KBM-7 (cell line): ENCODE results near the gene LDLRAD4.

Experiments
- DNase-seq: peaks from one replicate; pipeline ENCODE4 v3.0.0-alpha.2; 2015
- in situ Hi-C: fragments of 300-500 bp; cut with MboI; formaldehyde crosslinking; loops from 2 replicates; pipeline ENCODE4 v1.14.3; 2020; ENCODE audit warnings: low sequenced_read_pairs, low pct_unique_long_range_greater_than_20kb, mixed read lengths

Gene LDLRAD4

DNA sequence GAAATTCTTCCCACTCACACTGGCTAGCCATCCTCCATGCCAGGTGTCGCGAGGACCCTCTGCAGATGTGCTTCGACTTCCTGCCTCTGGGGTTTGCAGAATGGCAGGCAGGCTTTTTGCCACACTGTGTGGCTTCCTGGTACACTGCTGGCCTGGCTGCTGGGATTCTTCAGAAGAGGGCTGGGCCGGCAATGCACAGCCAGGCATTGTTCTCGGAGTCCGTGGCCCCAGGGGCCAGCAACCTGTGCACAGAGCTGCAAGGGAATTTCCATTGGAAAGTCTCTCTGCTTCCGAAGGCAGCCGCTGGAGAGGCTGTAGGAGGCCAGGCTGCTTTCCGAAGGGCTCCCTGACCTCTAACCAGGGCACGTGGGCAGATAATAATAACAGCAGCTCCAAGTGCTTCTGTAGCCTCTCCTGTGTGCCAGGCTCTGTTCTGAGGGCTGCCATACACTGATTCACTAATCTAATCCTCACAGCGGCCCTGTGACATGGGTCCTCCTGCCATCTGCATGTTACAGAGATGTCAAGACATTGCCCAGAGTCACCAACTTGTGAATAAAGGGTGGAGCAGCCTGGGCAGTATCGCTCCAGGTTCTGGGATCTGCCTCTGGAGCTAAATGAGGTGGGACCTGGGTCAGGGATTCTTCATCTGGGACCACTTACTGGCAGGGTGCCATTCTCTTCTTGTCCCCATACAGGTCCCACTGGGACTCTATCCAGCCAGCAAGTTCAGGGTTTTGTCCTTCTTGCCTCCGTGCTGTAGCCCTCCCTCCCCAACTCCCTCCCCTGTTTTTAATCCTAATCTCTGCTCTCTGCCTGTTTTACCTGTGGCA is 5.0 kb downstream of the LDLRAD4 start:
- DNase-seq: no peak
- in situ Hi-C loops: no loop called here

DNA sequence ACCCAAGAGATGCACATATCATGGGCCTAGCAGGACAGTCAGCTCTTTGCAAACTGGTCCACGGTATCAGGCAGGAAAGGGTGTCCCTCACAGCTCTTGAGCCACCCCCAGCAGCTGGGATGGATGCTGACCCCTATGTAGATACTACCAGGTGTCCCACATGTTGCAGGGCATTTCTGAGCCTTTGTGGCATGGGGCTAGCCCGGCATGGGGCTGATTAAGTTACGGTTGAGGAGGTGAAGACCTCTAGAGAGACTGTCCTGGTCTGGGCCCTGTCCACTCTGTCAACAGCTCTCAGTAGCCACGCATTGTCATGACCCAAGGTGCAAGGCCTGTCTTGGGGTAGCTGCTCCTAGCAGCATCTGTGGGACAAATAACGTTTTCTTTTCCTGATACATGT is 6.7 kb downstream of the LDLRAD4 start:
- DNase-seq: no peak
- in situ Hi-C loops: no loop called here

DNA sequence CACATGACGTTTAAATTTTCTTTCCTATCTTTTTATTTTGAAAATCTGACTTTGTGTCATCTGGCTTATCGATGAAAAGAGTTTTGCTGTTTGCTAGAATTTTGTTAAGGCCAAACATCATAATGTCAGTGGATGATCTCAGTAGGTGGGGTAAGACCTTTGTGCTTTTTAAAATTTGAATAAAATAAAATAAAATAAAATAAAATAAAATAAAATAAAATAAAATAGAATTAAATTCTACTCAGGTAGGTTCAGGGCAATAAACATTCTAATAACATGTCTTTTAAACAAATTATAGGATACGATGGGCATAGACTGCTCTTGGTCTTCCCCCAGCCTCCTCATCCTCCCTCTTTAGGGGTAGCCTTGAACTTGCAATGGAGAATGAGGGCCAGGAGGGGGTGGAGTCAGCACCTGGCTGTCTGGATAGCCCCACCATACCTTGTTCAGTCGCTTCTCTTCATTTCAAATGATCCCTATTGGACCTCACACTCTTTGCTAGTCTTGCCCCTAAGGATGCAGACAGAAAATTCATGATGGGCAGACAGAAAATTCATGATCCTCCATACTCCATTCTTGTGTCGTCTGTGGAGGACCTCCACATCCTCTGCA is 8.1 kb downstream of the LDLRAD4 start:
- no peak for DNase-seq
- in situ Hi-C loops: no loop called here

DNA sequence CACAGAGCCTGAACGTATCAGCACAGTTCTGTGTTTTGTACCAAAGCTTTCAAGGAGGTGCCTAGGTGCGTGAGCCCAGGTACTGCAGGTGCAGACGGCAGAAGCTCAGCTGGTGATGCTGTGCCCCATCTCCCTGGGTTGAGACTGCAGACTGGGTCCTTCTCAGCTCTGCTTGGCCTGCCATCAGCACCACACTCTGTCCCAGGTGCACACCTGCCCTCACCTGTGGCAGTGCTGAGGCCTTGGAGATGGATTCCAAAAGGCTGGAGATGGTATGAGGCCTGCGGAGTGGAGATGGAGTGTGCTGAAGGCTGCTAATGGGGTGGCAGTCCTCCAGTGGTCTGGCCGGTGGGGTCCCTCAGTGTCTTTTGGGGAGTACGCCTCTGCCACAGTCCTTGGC is 9.3 kb downstream of the LDLRAD4 start:
- in situ Hi-C loops: no loop called here
- DNase-seq: no peak

DNA sequence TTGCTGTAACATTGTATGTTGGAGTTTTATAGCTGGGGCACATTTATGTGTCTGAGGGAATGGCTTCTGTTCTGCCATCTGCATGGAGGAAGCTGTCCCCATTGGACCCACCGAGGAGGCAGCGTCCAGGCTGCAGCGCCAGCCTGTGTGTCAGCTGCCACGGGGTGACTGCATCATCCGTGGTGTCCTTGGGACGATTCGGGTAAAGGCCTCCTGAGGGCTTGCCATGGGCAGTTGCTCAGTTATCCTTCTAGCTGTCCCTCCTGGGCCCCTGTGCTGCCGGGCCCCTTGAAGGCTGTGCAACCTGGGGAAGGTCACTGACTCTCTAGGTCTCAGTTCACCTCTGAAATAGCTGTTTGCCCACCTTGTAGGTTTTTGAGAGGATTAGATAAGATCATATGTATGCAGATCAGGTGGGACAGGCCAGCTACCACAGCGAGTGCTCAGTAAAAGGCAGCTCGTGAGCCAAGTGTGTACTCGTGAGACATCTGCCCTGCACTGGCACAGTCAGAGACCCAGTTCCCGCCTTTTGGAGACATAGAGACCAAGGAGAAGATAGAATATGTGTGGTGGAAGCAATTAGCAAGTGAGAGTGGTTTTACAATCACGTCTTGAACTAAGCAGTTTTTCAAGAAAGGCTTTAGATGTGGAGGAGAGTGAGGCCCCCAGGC is 10.6 kb downstream of the LDLRAD4 start:
- DNase-seq: no peak
- in situ Hi-C loops: no loop called here

DNA sequence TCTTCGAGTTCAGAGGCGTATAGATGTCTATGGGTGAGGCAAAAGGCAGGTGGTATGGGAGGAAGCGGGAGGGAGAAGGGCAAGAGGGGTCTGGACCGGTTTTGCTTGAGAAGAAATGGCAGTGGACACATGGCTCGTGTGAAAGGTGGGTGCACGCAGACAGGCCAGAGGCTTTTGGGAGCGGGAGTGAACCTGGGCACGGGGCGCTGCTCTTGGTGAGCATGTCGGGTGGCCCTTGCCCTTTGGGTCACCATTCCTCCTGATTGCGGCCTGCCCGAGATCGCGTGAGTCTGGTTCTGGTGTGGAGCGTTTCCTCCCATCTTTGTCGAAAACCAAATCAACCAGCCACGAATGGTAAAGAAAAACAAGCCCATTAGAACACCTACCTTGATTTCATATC is 12.6 kb downstream of the LDLRAD4 start:
- in situ Hi-C loops: no loop called here
- DNase-seq: no peak

DNA sequence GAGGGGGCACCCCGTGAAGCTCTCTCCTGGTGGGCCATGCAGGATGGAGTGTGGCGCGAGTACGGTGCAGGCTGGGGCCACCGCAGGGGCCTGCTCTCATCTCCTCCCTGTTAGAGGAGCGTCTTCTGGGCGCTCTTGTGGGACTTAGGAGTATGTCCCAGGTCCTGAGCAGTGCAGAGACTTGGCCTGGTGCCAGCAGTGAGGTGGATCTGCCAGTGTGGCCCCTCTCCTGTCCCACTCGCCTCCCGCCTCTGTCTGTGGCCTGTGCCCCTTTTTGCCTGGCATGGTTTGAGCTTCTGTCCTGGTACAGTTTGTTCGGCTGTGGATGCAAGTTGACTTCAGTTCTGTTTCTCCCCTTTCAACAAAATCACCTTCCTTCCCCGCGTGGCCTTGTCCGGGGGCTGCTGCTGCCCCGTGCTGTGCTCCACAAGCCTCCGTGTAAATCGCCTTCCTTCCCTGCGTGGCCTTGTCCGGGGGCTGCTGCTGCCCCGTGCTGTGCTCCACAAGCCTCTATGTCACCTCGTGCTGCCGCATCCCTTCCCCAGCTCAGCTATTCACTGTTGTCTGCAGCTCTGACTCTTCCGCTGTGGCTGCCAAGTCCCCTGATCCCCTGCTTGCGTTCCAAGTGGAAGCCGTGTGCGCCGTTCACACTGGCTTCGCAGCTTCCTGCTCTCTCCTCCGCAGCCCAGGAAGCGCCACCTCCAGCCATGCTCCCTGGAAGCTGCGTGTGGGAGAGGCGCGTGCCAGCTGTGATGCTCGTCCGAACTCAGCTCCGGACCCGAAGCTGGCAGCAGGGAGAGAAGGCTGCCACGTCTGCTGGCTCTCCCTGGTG is 13.7 kb downstream of the LDLRAD4 start:
- in situ Hi-C loops: no loop called here

DNA sequence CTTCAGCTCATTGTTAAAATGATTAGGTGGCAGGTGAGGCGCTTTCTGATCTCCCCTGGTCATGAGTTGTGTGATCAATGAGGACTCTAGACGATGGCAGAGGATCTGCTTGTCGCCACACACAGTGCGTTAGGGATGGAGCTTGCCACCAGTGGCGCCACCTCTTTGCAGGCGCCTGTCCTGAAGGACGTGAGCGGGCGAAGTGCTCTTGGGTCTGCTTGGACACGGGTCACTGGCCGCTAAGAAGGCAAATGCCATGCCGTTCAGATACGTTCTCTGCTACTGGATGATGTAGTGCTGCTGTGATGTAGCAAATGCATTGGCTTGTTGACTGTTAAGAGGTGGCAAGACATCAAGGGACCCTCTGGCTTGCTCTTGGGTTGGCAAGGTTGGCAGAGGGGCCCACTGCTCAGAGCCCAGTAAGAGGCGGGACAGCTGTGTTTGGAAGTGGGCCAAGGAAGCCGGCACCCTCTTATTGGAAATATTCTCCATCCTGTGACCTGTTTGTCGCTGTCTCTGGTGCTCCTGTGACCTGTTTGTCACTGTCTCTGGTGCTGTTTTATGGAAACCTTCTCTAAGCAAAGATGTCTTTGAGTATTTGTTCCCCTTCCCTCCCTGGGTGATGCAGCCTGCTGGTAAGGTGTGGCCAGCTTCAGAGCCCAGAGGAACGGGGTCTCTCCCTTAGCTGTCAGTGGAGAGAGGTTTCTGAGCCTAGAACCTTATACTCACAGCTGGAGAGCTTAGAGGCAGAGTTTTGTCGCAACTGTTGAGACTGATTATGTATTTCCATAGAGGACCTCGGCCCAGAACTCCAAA is 14.6 kb downstream of the LDLRAD4 start:
- in situ Hi-C loops: no loop called here
- DNase-seq: no peak

More for the DNA sequence above, 13.7 kb downstream of the LDLRAD4 start:
- no peak for DNase-seq

DNA sequence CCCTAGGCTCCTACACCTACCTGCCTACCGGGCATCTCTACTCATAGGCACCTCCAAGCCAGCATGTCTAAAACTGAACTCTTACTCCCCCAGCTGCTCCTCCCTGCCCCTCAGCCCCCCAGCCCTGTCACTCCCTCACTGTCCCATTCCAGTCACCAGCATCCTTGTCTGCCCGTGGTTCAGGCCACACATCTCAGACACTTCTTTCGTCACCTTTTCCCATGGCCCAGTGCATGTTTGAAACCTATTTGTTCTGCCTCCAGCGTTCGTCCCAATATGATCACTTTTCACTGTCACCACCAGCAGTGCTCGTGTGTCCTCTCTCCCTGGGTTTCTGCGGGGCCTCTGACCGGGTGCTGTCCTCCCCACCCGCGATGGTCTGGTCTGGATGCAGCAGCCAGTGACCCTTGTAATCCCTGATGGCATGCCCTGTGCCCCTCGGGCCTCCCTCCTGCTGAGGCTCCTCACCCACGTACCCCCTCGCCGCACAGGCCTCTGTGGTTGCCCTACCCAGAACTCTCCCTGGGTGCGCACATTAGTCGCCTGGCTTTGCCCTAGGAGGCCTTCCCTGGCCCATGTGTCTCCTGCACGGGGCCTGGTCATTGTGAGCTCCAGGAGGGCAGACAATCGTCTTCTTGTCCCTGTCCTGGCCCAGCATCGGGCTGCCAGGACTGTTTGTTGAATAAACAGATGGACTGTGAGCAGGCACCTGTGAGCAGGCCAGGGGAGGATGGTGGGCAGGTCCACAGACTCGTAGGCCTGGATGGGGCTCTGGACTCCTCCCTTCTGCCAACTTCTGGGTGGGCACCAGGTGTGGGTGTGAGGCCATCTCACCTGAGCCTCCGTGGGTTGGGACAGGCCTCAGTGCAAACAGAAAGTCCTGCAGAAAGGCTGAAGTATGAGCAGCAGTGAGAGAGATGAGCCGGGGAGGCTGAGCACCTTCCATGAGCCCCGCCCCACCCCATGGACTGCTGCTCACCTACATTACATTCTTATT is 15.5 kb downstream of the LDLRAD4 start:
- in situ Hi-C loops: no loop called here
- DNase-seq: no peak

DNA sequence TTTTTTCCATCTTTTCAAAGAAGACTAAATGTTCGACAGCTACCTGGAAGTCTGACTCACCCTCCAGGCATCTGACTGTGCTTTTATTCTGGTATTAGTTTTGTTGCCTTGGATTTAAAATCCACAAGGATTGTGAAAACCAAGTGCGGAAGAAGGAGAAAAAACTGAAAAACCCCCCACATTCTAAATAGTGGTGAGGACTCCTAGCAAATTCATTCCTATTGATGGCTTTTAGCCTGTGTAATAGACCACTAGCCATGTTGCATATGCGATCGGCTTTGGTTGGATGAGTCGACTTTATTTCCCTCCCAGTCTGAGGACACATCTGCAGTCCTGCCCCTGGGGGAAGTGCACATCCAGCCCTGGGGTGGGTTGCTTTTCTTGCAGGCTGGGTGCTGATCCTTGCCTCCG is 16.9 kb downstream of the LDLRAD4 start:
- in situ Hi-C loops: no loop called here
- no peak for DNase-seq

DNA sequence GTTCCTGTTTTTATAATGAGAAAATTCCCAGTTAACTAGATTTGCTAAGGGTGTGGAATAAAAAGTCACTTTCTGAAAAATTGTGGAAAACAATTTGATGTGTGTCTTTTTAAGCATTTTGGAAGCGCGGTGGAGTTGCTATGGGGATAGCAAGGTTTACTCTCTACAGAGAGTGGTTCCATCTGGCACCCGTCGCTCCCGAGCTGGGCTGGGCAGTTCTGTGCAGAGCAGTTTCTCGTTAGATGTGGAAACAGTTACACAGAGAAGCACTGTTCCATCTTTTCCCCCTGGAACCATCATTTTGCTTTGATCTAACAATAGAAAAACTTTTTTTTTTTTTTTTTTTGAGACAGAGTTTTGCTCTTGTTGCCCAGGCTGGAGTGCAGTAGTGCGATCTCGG is 17.4 kb downstream of the LDLRAD4 start:
- DNase-seq: no peak
- in situ Hi-C loops: no loop called here

DNA sequence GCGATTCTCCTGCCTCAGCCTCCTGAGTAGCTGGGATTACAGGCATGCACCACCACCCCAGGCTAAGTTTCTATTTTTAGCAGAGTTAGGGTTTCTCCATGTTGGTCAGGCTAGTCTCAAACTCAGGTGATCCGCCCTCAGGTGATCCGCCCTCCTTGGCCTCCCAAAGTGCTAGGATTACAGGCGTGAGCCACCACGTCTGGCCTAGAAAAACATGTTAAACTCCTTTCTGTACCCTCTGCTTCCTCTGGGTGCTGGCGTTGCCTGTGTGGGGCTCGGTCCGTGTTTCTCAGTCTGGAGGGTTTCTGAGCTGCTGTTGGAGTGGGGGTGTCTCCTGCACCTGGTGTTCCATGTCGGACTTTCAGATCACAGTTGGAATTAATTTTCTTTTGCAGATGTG is 17.9 kb downstream of the LDLRAD4 start:
- DNase-seq: no peak
- in situ Hi-C loops: no loop called here

DNA sequence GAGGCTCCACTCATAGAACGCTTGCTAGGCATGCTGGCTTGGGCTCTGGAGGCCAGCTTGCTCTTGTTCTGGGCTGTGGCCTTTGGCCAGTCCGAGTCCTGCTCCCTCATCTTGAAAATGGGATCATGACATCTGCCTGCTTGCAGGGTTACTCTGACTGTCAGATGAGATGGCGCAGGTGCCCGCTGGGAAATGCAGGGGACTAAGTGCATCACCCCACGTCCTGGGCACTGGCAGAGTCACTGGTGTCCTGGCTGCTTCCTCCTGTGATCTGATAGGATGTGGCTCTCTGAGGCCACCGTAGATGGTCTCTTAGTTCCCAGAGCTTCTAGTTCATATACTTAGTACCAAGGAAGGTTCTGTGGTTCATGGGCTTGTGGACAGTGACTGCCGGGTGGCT is 18.5 kb downstream of the LDLRAD4 start:
- in situ Hi-C loops: no loop called here
- no peak for DNase-seq

DNA sequence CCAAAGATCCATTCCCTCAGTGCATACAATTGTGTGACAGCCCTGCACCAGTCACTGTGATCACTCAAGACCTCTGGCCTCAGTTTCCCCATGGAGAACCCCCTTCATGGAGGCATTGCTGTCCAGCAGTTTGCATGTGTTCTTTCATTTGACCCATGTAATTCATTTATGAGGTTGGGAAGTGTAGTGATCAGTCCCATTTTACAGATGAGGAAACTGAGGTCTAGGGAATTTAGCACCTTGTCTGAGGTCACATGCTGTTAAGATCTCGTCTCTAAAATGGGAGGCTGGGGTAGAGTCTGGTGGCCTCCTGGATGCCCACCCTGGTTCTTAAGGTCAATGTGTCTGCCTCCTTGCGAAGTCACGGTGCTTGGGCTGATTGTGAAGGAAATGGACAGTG is 19.1 kb downstream of the LDLRAD4 start:
- DNase-seq: no peak
- in situ Hi-C loops: no loop called here

DNA sequence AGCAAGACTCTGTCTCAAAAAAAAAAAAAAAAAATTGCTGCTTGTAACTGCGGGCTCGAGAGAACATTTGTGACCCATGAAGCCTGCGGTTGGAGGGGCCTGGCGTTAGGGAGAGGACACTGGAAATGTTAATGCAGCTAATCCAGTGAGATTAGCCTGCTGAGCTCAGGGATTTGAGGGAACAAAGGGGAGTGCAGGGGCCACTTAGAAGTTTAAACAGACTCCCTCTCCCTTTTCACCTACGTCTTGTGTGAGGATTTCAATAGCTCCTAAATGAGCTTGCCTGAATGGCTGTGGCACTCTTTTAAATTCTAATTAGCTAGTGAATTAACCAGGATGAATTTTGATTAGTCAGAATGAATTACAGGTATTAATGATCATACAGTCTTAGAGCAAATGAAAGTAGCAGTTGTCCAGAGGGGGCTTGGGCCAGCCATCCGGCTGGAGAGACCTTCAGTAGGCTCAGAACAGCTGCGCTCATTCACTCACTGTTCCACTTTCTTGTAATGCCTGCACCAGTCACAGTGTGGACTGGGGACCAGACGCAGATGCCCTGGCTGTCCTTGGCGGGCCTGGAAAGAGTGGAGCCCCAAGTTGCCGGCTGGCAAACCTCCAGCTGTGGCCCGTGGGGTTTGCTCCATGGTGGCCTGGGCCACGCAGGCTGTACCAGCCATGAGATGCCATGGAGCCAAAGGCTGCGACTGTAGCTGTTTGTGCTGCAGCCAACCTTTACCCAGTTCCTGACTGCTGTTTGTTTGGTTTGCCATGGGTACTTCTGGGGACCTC is 20.8 kb downstream of the LDLRAD4 start:
- DNase-seq: no peak
- in situ Hi-C loops: no loop called here

DNA sequence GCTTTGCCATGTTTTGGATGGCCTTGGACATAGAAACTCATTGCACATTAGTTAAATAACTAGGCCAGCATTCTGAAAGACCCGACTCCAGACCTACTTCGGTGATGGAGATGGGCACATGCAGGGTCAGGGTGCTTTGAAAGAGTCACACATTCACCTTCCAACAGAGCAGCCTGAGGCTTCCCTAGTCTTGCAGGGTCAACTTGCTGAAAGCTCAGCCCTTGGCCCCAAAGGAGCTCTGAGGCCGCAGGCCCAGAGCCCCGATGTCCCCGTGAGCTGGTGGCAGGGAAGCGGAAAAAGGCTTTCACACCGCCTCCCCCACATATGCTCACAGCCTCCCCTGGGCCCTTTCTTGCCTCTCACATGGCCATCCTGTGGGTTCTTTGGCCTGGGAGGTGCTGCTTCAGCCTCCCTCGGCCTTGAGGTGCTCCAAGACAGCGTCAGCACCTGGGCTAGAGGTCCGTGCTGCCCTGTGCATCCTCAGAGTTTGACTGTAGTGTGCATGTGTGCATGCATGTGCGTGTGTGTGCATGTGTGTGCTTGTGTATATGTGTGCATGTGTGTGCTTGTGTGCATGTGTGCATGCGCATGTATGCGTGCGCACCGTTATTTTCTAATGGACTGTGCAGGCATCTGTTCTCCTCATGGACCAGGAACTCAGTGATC is 21.6 kb downstream of the LDLRAD4 start:
- DNase-seq: no peak
- in situ Hi-C loops: no loop called here
